ENCODE data around the gene NBDY. TPM values are rescaled to one million over a fixed set of nuclear protein-coding genes. Genes with fewer than 3 reads are reported as not detected.
A peak's percentile ranks its signal among the peaks of the same experiment; 100 is the strongest.
"Not testable (repeated sequence)": the region's sequence is repeated elsewhere in the genome, so short reads cannot be mapped to it uniquely, and the experiment has no call there.

Gene NBDY
- total RNA-seq, 4 donors from 2014 or later = 0.51 to 40.4 (median 13.3) TPM

GRCh38 chrX:56767348-56768119 is 38.5 kb downstream of the NBDY start:
- H3K36me3 ChIP-seq; H3K9me3 ChIP-seq; intact Hi-C loops (cut with DNase I; ENCODE audit: low total_unique reads); H3K27me3 ChIP-seq; H3K4me1 ChIP-seq: not testable (repeated sequence)
- DNase-seq = peak; percentile 39 to 45
- Histone ChIP-seq H3K4me3 (peak overlapping the region; percentile 32 to 36), H3K27ac (peak overlapping the region; percentile 36 to 46)
- peak in 2 of 4 experiments; percentile 3 to 30 for TF ChIP-seq CTCF (IDR thresholded peaks at IDR 0.05)

- DNase-seq; intact Hi-C loops (cut with DNase I; ENCODE audit: low total_unique reads); H3K27ac ChIP-seq; H3K27me3 ChIP-seq; H3K36me3 ChIP-seq; H3K9me3 ChIP-seq; H3K4me3 ChIP-seq; H3K4me1 ChIP-seq: not testable (repeated sequence)
These were observed 39.1 kb downstream of the NBDY start for GRCh38 chrX:56768120-56768660.

- DNase-seq; H3K27me3 ChIP-seq; H3K4me3 ChIP-seq; H3K36me3 ChIP-seq; H3K27ac ChIP-seq; H3K4me1 ChIP-seq; intact Hi-C loops (cut with DNase I; ENCODE audit: low total_unique reads); H3K9me3 ChIP-seq: not testable (repeated sequence)
These were observed 43.9 kb downstream of the NBDY start for GRCh38 chrX:56772675-56773521.

- H3K27me3 ChIP-seq; H3K4me3 ChIP-seq; intact Hi-C loops (cut with DNase I; ENCODE audit: low total_unique reads); H3K4me1 ChIP-seq; H3K36me3 ChIP-seq; H3K27ac ChIP-seq; H3K9me3 ChIP-seq; DNase-seq: not testable (repeated sequence)
These were observed 44.5 kb downstream of the NBDY start for GRCh38 chrX:56773522-56774060.

- H3K27me3 ChIP-seq; H3K27ac ChIP-seq; intact Hi-C loops (cut with DNase I; ENCODE audit: low total_unique reads); H3K4me1 ChIP-seq; H3K4me3 ChIP-seq; H3K36me3 ChIP-seq; DNase-seq; H3K9me3 ChIP-seq: not testable (repeated sequence)
These were observed 49.3 kb downstream of the NBDY start for GRCh38 chrX:56778099-56778923.

GRCh38 chrX:56778924-56779468 is 50.0 kb downstream of the NBDY start:
- intact Hi-C loops (cut with DNase I; ENCODE audit: low total_unique reads); H3K4me3 ChIP-seq; H3K4me1 ChIP-seq; H3K27ac ChIP-seq; DNase-seq; H3K9me3 ChIP-seq; H3K36me3 ChIP-seq; H3K27me3 ChIP-seq: not testable (repeated sequence)

GRCh38 chrX:56780681-56781649 is 51.9 kb downstream of the NBDY start:
- intact Hi-C loops (cut with DNase I; ENCODE audit: low total_unique reads); DNase-seq; H3K27me3 ChIP-seq; H3K9me3 ChIP-seq; H3K4me3 ChIP-seq; H3K36me3 ChIP-seq; H3K4me1 ChIP-seq; H3K27ac ChIP-seq: not testable (repeated sequence)

Data from uterus (tissue), 4 donors.